Choroid plexus epithelial cell (primary cell): Measurements from ENCODE around the gene CELF2.

Experiments used
- DNase-seq: peaks from one replicate; pipeline ENCODE4 v3.0.0-alpha.2; 2010; ENCODE audit warnings: low read depth
- H3K4me3 ChIP-seq: 2 replicates; pipeline ENCODE4 v1.5.1; 2011; ENCODE audit warnings: low read depth, mild to moderate bottlenecking, control low read depth, low read length, moderate library complexity
- CTCF ChIP-seq: conservative IDR thresholded peaks from 2 replicates; pipeline ENCODE4 v1.5.1; 2011; ENCODE audit warnings: low read depth, mild to moderate bottlenecking, control low read depth, inconsistent platforms, low read length, moderate library complexity

Gene CELF2

GRCh38 chr10:11245981-11246590 lies 228.4 kb downstream of the CELF2 start:
- no peak for DNase-seq
- no peak overlapping the region for H3K4me3 ChIP-seq
- TF ChIP-seq CTCF = no peak

GRCh38 chr10:11246752-11247467 lies 229.2 kb downstream of the CELF2 start:
- H3K4me3 ChIP-seq = no peak overlapping the region
- DNase-seq = no peak
- TF ChIP-seq CTCF = no peak

- no peak for TF ChIP-seq CTCF
- no peak overlapping the region for H3K4me3 ChIP-seq
- no peak for DNase-seq
These were observed 231.6 kb downstream of the CELF2 start for GRCh38 chr10:11249152-11249807.

- TF ChIP-seq CTCF = no peak
- no peak overlapping the region for H3K4me3 ChIP-seq
- no peak for DNase-seq
These were observed 232.1 kb downstream of the CELF2 start for GRCh38 chr10:11249808-11250195.

GRCh38 chr10:11250304-11250703 lies 232.6 kb downstream of the CELF2 start:
- TF ChIP-seq CTCF = no peak
- no peak overlapping the region for H3K4me3 ChIP-seq
- DNase-seq = no peak

GRCh38 chr10:11252887-11253286 lies 235.2 kb downstream of the CELF2 start:
- TF ChIP-seq CTCF = no peak
- H3K4me3 ChIP-seq = no peak overlapping the region
- no peak for DNase-seq
